IMR-90 (cell line): ENCODE measurements around the gene LAMA4. TPM values are rescaled to one million over a fixed set of nuclear protein-coding genes. Genes with fewer than 3 reads are reported as not detected.

Experiments used
- ATAC-seq: fragments of 200-7000 bp; cut with Tn5 transposase; 2 replicates; pipeline ENCODE4 v1.9.1; 2020; ENCODE audit warnings: low read depth, mild to moderate bottlenecking, moderate library complexity
- BruUV-seq: library from RNA; stranded (reverse); fragments of 400-500 nt; replicated peaks from 2 replicates; lab custom pipeline; 2021; lab: Mats Ljungman, UMichigan
- CTCF ChIA-PET: fragments of 300-600 bp; formaldehyde crosslinking; extraction: SDS; loops from one replicate; lab custom pipeline; 2021; ENCODE audit warnings: antibody characterized with exemption; lab: Yijun Ruan, JAX
- POLR2A ChIA-PET: fragments of 300-600 bp; sonication (Branson Sonifier 250); formaldehyde crosslinking; loops from one replicate; lab custom pipeline; 2022; ENCODE audit warnings: antibody characterized with exemption; ENCODE audit not compliant: unreplicated experiment; lab: Charles Lee
- DNase-seq: peaks from one replicate; pipeline ENCODE4 v3.0.0; 2013
- H2AFZ ChIP-seq: replicated peaks from 2 replicates; pipeline ENCODE3; 2013; ENCODE audit warnings: low read length, mild to moderate bottlenecking; ENCODE audit not compliant: poor library complexity
- H2AK5ac ChIP-seq: 2 replicates; pipeline ENCODE4 v1.6.1; 2013; ENCODE audit warnings: low read depth, low read length, inconsistent platforms
- H2AK9ac ChIP-seq: replicated peaks from 2 replicates; pipeline ENCODE3; 2013; ENCODE audit warnings: mild to moderate bottlenecking, low read depth, low read length, moderate library complexity; ENCODE audit not compliant: poor library complexity
- H2BK120ac ChIP-seq: 2 replicates; pipeline ENCODE4 v1.6.1; 2013; ENCODE audit warnings: low read depth, low read length, inconsistent platforms
- H2BK15ac ChIP-seq: 3 replicates; pipeline ENCODE4 v1.6.1; 2013; ENCODE audit warnings: low read depth, low read length, inconsistent platforms
- H2BK20ac ChIP-seq: 2 replicates; pipeline ENCODE4 v1.6.1; 2013; ENCODE audit warnings: low read depth, mild to moderate bottlenecking, inconsistent platforms, low read length, moderate library complexity
- H2BK5ac ChIP-seq: 2 replicates; pipeline ENCODE4 v1.6.1; 2013; ENCODE audit warnings: mild to moderate bottlenecking, low read depth, low read length, inconsistent platforms; ENCODE audit not compliant: poor library complexity, severe bottlenecking
- H3K14ac ChIP-seq: replicated peaks from 2 replicates; pipeline ENCODE4 v1.6.1; 2013; ENCODE audit warnings: low read depth, low read length, inconsistent platforms
- H3K18ac ChIP-seq: 2 replicates; pipeline ENCODE4 v1.6.1; 2013; ENCODE audit warnings: low read depth, low read length, control low read depth
- H3K23ac ChIP-seq: 2 replicates; pipeline ENCODE4 v1.6.1; 2013; ENCODE audit warnings: low read depth, low read length, inconsistent platforms
- H3K27ac ChIP-seq: 2 replicates; pipeline ENCODE4 v1.5.1; 2013; ENCODE audit warnings: mild to moderate bottlenecking, control low read depth, low read length; ENCODE audit not compliant: insufficient read depth
- H3K27me3 ChIP-seq: 2 replicates; pipeline ENCODE4 v1.6.1; 2013; ENCODE audit warnings: low read length; ENCODE audit not compliant: control insufficient read depth, insufficient read depth
- H3K36me3 ChIP-seq: 2 replicates; pipeline ENCODE4 v1.6.1; 2013; ENCODE audit warnings: low read length, mixed read lengths; ENCODE audit not compliant: control insufficient read depth, insufficient read depth
- H3K4ac ChIP-seq: 2 replicates; pipeline ENCODE4 v1.6.1; 2013; ENCODE audit warnings: low read depth, low read length, inconsistent platforms
- H3K4me1 ChIP-seq: 2 replicates; pipeline ENCODE4 v1.6.1; 2013; ENCODE audit warnings: low read length, mixed read lengths; ENCODE audit not compliant: control insufficient read depth, insufficient read depth
- H3K4me2 ChIP-seq: 2 replicates; pipeline ENCODE4 v1.6.1; 2013; ENCODE audit warnings: low read depth, mild to moderate bottlenecking, control low read depth, low read length, moderate library complexity
- H3K4me3 ChIP-seq: 2 replicates; pipeline ENCODE4 v1.5.1; 2013; ENCODE audit warnings: low read depth, mild to moderate bottlenecking, control low read depth, low read length, moderate library complexity; ENCODE audit not compliant: insufficient read depth
- H3K56ac ChIP-seq: 2 replicates; pipeline ENCODE4 v1.6.1; 2013; ENCODE audit warnings: low read length, inconsistent platforms; ENCODE audit not compliant: insufficient read depth; ENCODE audit errors: extremely low read depth
- H3K79me1 ChIP-seq, 2 experiments: 2 replicates each; pipeline ENCODE4 v1.6.1; 2013; ENCODE audit warnings: low read length in 2 of 2, inconsistent platforms in 1 of 2, low read depth in 1 of 2
- H3K9ac ChIP-seq: 2 replicates; pipeline ENCODE4 v1.6.1; 2013; ENCODE audit warnings: low read depth, low read length, control low read depth
- H3K9me1 ChIP-seq: 2 replicates; pipeline ENCODE4 v1.6.1; 2013; ENCODE audit warnings: low read length, inconsistent platforms; ENCODE audit not compliant: insufficient read depth
- H3K9me3 ChIP-seq: 2 replicates; pipeline ENCODE4 v1.6.1; 2013; ENCODE audit warnings: low read length; ENCODE audit not compliant: control insufficient read depth, insufficient read depth
- H4K20me1 ChIP-seq: 2 replicates; pipeline ENCODE4 v1.6.1; 2013; ENCODE audit warnings: low read length, inconsistent platforms; ENCODE audit not compliant: insufficient read depth
- H4K5ac ChIP-seq: 2 replicates; pipeline ENCODE4 v1.6.1; 2013; ENCODE audit warnings: mild to moderate bottlenecking, low read depth, low read length, control low read depth
- H4K8ac ChIP-seq, 2 experiments: 2 replicates each; pipeline ENCODE4 v1.6.1; 2013; ENCODE audit warnings: low read depth in 2 of 2, low read length in 2 of 2, control low read depth in 1 of 2, inconsistent platforms in 1 of 2
- H4K91ac ChIP-seq: 2 replicates; pipeline ENCODE4 v1.6.1; 2013; ENCODE audit warnings: low read depth, low read length, inconsistent platforms; ENCODE audit not compliant: insufficient read depth
- BHLHE40 ChIP-seq: fragments of 150-350 bp; IDR thresholded peaks from 2 replicates; pipeline ENCODE4 v1.6.1; 2016; ENCODE audit warnings: mild to moderate bottlenecking, low read depth, low read length
- CEBPB ChIP-seq: IDR thresholded peaks from 2 replicates; pipeline ENCODE4 v1.6.1; 2012; ENCODE audit warnings: low read depth, low read length, improper control_type of control experiment
- FOS ChIP-seq: fragments of 150-350 bp; IDR thresholded peaks from 2 replicates; pipeline ENCODE4 v1.6.1; 2016; ENCODE audit warnings: low read depth, low read length
- MAFK ChIP-seq: IDR thresholded peaks from 2 replicates; pipeline ENCODE4 v1.6.1; 2012; ENCODE audit warnings: low read depth, low read length, improper control_type of control experiment
- MAZ ChIP-seq: IDR thresholded peaks from 2 replicates; pipeline ENCODE4 v1.6.1; 2012; ENCODE audit warnings: low read depth, mild to moderate bottlenecking, low read length, improper control_type of control experiment, moderate library complexity, borderline replicate concordance
- MXI1 ChIP-seq: IDR thresholded peaks from 2 replicates; pipeline ENCODE4 v1.6.1; 2012; ENCODE audit warnings: low read depth, mild to moderate bottlenecking, low read length, moderate library complexity, borderline replicate concordance
- NFE2L2 ChIP-seq: fragments of 150-350 bp; IDR thresholded peaks from 2 replicates; pipeline ENCODE4 v1.6.1; 2016; ENCODE audit warnings: low read depth, mild to moderate bottlenecking, low read length
- POLR2A ChIP-seq: IDR thresholded peaks from 2 replicates; pipeline ENCODE4 v1.6.1; 2012; ENCODE audit warnings: mild to moderate bottlenecking, low read depth, low read length
- RAD21 ChIP-seq: IDR thresholded peaks from 2 replicates; pipeline ENCODE4 v1.6.1; 2012; ENCODE audit warnings: low read length, improper control_type of control experiment
- RCOR1 ChIP-seq: IDR thresholded peaks from 2 replicates; pipeline ENCODE4 v1.6.1; 2012; ENCODE audit warnings: mild to moderate bottlenecking, low read length, improper control_type of control experiment; ENCODE audit not compliant: insufficient replicate concordance
- WGBS, 2 experiments: methylation state at CpG; one replicate each; pipeline versions ENCODE4 v1.1.5 to v1.1.7; 2013; ENCODE audit warnings: missing lambda C conversion rate in 2 of 2; ENCODE audit not compliant: insufficient read length in 1 of 2; ENCODE audit errors: extremely low coverage in 2 of 2; 5-methylcytosine and 5-hydroxymethylcytosine counted together
- dilution Hi-C: fragments of 300-500 bp; cut with HindIII; formaldehyde crosslinking; loops from one replicate; pipeline ENCODE4 v1.14.3; 2018; ENCODE audit warnings: low sequenced_read_pairs; ENCODE audit not compliant: unreplicated experiment
- in situ Hi-C: fragments of 300-500 bp; cut with MboI; formaldehyde crosslinking; loops from 3 replicates; pipeline ENCODE4 v1.14.3; 2019; ENCODE audit warnings: low sequenced_read_pairs, inconsistent platforms, mixed read lengths
- intact Hi-C: fragments of 100-400 bp; cut with micrococcal nuclease; formaldehyde crosslinking; loops from 2 replicates; pipeline ENCODE4 v1.10.0; 2022
- polyA plus RNA-seq, 3 experiments: library from polyadenylated mRNA; depleted of rRNA; stranded (reverse); fragments of >200 nt; gene quantifications; 2 replicates each; pipeline ENCODE4 v1.2.3, GENCODE V29; 2012; ENCODE audit warnings: low replicate concordance in 1 of 3
- total RNA-seq: library from RNA; depleted of rRNA; stranded (reverse); fragments of >200 nt; gene quantifications from 2 replicates; pipeline ENCODE4 v1.2.3, GENCODE V29; 2012

LAMA4 gene
- total and polyA plus RNA-seq, 2 of the 4 experiments (the other 2 are of a cell fraction): 33.9 to 35.8 TPM

DNA sequence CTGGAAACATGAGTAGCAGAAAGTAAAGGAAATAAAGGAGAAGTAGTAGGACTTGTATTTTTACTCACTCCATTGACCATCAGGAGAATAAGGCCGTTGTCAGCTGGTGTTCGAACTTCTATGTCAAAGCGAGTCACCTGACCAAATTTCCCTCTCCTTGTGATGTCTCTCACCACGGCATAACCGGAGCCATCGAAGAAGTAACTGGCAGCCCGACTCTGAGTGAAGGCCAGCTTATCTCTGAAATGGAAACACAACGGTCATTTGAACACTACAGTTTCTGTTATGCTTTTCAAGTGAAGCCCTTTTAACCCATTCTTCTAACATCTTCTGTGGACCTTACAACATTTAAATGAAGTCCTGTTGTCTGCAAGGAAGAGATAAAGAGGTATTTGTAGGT, 115.3 kb downstream of the LAMA4 start:
- Histone ChIP-seq H3K9me1 (no peaks in the 10 kb centered on the region; the same call in 1 of the 2 replicates), H3K36me3 (peaks cover 51% of the 10 kb centered on the region), H3K27ac (no peak overlapping the region), H2AFZ (no peak overlapping the region), H2BK120ac (no peak overlapping the region), H2BK5ac (no peak overlapping the region), H3K27me3 (no peaks in the 10 kb centered on the region), H3K4ac (no peak overlapping the region), H3K56ac (no peak overlapping the region), H3K4me3 (no peak overlapping the region), H3K4me2 (no peak overlapping the region), H3K4me1 (no peaks in the 10 kb centered on the region), H3K18ac (no peak overlapping the region), H3K79me1 (no peaks in the 10 kb centered on the region), H4K8ac (no peak overlapping the region), H4K5ac (no peak overlapping the region), H4K91ac (no peak overlapping the region), H2AK5ac (no peak overlapping the region), H4K20me1 (no peaks in the 10 kb centered on the region), H3K9ac (no peak overlapping the region), H3K14ac (no peak overlapping the region), H3K9me3 (no peaks in the 10 kb centered on the region), H2AK9ac (no peak overlapping the region), H2BK20ac (no peak overlapping the region), H2BK15ac (no peak overlapping the region), H3K23ac (no peak overlapping the region)
- no peak for ATAC-seq
- in situ Hi-C loops (no loop called here), intact Hi-C loops (no loop called here), dilution Hi-C loops (no loop called here)
- no peak for DNase-seq
- POLR2A ChIA-PET: no interaction called here
- TF ChIP-seq MAFK (no peak), RCOR1 (no peak), MXI1 (no peak), FOS (no peak), NFE2L2 (no peak), MAZ (no peak), RAD21 (no peak), POLR2A (no peak), BHLHE40 (no peak), CEBPB (no peak)
- CTCF ChIA-PET: no interaction called here
- no TSS peak for BruUV-seq
- 81% methylated on average over 4 of the region's 8 CpGs; no CpG with 5 or more reads in 1 of the 2 experiments for WGBS, 2 experiments
